HG03575 (cell line): ENCODE results near the gene FOLR2.
"Not testable (repeated sequence)": the region's sequence is repeated elsewhere in the genome, so short reads cannot be mapped to it uniquely, and the experiment has no call there.

Experiments used
- ATAC-seq: cut with Tn5 transposase; IDR thresholded peaks from one replicate; pipeline ENCODE4 v1.9.1; 2021; ENCODE audit not compliant: unreplicated experiment, insufficient number of reproducible peaks, low FRiP score; ENCODE audit errors: extremely low read depth

FOLR2 gene

DNA sequence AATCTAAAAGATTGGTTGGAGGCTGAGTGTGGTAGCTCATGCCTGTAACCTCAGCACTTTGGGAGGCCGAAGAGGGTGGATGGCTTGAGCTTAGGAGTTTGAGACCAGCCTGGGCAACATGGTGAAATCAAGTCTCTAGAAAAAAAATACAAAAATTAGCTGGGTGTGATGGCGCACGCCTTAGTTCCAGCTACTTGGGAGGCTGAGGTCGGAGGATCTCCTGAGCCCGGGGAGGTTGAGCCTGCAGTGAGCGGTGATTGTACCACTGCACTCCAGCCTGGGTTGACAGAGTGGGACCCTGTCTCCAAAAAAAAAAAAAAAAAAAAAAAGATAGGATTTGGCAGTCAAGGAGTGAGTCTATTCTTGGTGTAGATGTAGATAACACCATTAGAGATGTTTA lies 14.0 kb upstream of the FOLR2 start:
- ATAC-seq: no peak

DNA sequence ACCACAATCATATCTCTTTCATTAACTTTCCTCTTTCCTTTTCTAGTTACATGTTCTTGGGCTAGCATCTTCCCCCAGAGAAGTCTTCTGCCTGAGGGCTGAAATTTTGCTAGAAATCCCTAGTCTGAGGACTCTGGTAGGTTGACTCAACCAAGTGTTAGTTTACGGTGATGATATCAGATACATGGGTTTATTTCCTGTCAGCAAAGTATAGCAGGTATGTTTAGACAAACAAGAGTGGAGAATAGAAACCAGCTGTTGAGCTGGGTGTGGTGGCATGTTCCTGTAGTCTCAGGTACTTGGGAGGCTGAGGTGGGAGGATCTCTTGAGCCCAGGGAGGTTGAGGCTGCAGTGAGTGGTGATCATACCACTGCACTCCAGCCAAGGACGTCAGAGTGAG lies 13.4 kb upstream of the FOLR2 start:
- no peak for ATAC-seq

DNA sequence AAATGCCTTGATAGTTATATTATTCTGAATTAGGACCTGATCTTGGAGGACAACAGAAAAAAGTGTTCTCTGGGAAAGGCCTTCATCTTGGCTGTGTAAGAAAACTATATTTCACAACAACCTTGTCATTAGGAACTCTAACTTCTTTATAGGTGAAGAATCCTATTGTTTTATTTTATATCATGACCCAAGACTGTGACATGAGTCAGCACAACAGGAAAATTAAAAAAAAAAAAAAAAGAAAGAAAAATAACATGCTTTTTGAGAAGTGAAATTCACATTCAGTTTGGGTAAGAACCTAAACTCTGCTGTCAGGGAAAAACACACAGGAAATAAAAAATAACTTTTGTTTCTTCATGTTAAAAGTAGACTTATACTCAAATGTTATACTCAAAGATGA lies 11.7 kb upstream of the FOLR2 start:
- no peak for ATAC-seq

DNA sequence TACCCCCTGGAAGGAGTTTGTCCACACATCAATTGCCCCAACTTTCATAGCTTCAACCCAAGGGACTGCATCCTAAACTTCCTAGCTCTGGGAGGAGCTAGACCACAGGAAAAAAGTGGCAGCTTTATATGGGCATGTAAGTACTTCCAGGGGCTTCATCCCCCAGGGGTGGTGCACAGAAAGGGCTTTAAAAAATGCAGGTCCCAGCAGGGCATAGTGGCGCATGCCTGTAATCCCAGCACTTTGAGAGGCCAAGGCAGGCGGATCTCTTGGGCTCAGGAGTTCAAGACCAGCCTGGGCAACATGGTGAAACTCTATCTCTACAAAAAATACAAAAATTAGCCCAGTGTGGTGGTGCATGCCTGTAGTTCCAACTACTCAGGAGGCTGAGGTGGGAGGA lies 9.8 kb upstream of the FOLR2 start:
- not testable (repeated sequence) for ATAC-seq

DNA sequence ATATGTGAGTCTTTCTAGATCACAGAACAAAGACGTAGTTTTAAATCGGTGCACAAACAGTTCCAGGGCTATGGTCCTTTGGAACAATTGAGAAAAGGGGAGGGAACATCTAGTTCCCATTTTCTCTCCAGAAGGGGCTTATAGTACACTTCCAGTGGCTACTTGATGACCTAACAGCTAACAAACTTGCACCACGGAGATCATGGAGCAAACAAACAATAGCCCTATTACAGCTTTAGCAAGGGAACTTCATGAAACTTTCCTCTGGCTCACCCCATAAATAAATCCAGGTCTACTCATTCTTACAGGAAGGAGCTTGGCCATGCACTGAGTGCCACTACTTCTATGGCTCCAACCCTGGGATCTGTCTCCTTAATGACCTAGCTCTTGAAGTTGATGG lies 8.3 kb upstream of the FOLR2 start:
- ATAC-seq: no peak

DNA sequence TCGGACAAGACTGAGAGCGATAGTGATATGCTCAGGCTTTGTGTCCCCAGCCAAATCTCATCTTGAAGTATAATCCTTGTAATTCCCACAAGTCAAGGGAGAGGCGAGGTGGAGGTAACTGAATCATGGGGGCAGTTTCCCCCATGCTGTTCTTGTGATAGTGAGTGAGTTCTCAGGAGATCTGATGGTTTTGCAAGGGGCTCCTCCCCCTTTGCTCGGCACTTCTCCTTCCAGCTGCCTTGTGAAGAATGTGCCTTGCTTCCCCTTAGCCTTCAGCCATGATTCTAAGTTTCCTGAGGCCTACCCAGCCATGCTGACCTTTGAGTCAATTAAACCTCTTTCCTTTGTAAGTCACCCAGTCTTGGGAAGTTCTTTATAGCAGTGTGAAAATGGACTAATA lies 7.5 kb upstream of the FOLR2 start:
- no peak for ATAC-seq

DNA sequence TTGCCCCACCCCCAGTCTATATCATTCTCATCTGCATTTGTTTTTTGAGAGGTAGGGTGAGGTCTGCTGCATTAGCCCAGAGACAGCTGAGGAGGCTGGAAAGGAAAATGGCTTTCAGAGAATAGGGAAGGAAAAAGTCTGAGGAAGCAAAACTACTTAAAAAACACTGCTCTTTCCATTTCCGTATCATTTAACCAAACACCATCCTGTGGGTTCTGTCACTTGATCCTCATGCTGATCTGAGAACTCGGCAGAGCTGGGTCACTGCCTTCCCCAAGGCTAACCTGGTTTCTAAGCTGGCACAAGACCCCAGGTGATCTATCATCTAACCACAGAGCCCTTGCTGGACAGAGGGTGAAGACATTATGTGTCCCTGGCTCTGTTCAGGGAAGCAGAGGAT lies 1.2 kb downstream of the FOLR2 start:
- no peak for ATAC-seq

DNA sequence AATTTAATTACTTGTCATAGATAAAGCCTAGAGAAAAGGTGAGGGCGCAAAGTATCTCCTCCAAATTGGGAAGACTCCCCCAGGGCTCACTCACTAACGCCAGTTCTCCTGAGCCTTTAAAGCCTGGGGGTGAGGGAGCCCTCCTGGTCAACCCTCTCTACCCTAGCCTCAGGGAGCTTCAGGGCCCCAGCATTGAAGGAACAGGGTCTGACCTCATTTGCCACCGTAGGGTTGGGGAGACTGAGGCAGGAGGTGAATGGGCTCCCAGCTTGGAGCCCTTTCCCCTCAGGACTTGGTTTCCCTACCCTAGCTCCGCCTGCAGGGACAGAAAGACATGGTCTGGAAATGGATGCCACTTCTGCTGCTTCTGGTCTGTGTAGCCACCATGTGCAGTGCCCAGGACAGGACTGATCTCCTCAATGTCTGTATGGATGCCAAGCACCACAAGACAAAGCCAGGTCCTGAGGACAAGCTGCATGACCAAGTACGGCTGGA lies 1.7 kb downstream of the FOLR2 start:
- ATAC-seq: no peak

DNA sequence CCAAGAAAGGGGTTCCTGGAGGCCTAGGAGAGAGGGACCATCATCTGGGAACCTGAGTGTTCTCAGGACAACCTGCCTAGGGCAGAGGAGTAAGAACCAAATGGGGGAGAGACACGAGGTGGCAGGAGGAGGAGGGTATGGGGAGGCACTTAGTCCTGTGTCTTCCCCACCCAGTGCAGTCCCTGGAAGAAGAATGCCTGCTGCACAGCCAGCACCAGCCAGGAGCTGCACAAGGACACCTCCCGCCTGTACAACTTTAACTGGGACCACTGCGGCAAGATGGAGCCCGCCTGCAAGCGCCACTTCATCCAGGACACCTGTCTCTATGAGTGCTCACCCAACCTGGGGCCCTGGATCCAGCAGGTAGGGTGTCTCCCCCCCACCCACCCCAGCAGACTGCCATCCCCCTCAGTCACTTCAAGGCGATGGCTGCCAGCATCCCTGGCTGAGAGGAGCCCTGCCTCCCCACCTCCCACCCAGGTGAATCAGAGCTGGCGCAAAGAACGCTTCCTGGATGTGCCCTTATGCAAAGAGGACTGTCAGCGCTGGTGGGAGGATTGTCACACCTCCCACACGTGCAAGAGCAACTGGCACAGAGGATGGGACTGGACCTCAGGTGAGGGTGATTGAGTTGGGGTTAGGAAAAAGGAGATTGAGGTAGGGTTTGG lies 4.2 kb downstream of the FOLR2 start:
- ATAC-seq: no peak

DNA sequence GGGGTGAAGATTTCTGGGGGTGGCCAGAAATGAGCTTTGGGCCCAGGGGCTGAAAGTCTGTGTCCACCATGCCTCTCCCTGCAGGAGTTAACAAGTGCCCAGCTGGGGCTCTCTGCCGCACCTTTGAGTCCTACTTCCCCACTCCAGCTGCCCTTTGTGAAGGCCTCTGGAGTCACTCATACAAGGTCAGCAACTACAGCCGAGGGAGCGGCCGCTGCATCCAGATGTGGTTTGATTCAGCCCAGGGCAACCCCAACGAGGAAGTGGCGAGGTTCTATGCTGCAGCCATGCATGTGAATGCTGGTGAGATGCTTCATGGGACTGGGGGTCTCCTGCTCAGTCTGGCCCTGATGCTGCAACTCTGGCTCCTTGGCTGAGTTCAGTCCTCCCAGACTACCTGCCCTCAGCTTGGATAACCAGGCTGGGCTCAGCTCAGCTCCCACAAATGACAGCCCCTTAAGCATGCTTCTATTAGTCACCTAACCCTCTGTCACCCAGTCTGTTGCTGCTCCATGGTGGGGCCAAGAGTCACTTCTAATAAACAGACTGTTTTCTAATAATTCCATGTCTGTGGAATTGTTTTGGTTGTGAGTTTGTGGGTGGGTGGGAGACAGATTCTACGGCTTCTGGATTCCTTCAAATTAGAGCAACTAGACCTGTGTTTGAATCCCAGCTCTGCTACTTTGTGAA lies 4.9 kb downstream of the FOLR2 start:
- no peak for ATAC-seq

DNA sequence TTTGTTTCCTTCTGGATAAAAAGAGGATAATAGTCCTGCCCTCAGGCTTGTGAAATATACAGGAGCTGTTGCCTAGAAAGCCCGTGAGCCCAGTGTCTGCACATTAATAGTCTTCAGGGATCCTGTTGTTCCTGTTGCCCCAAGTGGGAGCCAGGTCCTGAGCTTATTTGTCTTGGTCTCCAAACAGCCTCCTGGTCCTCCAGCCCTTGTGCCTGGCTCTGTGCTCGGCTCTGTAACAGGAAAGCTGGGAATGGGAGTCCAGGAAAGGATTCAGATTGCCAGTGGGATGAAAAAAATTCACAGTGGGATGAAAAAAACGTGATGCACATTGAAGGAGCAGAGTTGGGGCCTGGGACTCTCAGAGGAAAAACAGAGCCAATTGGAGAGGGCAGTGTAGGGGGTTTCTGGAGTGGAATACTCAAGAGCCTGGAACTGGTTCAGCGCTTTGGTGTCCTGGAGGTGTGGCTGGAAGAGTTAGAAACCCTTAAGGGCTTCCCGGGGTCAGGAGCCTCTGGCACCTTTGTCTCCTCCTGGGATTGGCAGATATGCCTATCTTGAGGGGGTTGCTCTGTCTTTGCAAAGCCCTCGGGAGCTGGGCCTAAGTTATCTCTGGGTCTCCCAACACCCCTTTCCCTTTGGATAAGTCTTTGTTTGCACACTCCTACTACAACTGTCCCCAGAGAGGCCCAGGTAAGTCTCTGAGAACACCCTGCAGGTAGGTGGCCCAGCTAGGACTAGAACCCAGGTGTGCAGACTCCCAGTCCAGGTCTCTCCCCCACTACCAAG lies 5.7 kb downstream of the FOLR2 start:
- ATAC-seq: no peak

DNA sequence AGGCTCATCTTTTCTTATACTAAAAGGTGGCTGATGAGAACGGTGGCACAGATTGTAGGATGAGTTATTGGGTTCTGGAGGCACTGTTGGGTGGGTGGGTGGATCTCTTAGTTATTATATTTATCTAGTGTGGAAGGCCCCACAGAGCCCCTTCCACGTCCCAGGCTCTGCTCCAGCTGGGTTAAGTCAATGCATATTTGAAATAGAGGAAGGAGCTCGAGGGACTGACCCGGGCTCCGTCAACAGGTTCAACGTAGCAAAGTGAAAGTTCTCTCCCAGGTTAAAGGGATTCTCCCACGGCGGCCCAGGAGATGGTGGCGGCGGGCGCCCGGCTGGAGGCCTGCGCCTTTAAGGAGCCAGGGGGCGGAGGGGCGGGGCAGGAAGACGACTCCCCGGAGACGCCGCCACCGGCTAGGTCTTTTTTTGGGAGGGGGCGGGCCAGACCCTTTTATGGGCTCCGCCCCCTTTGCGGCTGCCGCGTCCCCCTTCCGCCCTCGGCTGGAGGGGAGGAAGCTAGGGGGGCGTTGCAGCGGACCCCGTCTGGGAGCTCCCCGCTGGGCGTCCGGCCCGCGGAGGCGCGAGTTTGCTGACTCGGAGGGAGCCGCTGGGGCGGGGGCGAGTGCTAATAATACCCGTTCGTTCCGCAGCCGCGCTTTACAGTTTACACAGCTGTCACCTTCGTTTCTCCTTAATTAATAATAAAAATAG lies 6.5 kb downstream of the FOLR2 start:
- peak; percentile 38 for ATAC-seq

DNA sequence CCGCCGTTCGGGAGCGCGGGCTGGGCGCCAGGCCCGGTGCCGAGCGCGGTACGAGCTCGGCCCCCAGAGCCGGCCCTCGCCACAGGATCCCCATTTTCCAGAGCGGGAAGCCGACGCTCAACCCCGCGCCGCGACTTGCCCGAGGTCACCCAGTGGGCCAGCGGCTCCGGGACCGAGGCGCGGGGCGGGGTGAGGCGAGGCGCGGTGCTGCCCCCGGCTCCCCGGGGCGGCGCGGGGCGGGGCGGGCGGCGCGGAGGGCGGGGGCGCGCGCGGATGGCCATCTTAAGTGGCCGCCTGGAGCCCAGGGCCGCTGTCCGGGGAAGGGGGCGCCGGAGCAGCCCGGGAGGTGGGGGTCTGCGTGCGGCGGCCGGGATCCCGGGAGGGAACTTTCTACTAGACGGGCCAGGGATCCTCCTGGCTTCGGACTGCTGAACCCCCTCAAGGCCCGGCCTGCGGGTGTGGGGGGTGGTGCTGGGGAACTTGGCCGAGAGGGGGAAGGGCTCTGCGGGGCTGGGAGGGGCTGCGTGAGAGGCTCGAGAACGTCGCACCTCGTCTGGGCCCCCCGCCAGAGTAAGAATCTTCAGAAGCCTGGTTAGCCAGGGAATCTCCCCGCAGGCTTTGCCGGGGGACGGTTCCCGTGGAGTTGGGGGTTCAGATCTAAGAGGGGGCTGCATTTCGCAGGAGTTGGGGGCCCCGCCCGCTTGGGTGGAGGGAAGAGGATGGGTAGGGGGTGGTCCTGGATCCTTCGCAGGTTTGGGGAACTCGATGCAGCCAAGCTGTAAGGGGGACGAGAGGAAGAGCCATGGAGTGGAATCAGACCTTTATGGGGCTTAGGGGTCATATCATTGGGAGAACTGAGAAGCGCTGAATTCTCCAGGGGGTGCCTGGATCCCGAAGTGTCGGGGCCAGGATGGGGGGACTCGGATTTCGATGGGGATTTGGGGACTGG lies 7.3 kb downstream of the FOLR2 start:
- ATAC-seq: peak; percentile 9

DNA sequence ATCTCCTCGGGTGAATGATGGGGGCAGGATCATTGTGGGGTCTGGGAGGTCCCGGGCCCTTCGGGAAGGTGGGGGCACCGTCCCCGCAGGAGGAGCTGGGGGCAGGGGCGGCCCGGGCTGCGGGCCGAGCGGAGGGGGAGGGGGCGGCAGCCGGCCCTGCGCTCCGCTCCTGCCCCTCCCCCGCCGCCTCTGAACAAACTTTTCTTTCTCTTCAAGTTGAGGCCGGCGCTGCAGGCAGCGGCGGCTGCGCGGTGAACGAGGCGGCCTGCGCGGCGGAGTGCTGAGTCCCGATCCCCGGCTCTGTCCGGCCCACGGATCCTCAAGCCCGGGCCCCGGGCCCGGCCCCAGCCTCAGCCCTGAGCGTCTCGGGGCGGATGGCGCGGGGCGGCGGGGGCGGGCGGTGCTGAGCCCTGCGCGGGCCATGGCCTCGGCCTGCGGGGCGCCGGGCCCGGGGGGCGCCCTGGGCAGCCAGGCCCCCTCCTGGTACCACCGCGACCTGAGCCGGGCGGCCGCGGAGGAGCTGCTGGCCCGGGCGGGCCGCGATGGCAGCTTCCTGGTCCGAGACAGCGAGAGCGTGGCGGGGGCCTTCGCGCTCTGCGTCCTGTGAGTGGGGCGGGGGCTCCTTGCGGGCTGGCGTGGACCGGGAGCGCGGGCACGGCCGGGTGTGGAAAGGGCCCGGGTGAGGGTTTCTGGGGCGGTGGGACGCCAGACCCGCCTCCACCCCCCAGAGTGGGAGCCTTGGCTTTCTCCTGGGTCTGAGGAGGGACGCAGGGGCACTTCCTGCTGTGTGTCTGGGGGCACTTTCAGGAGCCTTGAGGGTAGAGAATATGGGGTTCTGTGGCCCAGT lies 8.2 kb downstream of the FOLR2 start, which contains the start of gene INPPL1:
TSS of gene INPPL1 (plus strand) at position 204 of the 847 bp plus-strand sequence. CDS start at position 422, 218 bp downstream.
- no peak for ATAC-seq

DNA sequence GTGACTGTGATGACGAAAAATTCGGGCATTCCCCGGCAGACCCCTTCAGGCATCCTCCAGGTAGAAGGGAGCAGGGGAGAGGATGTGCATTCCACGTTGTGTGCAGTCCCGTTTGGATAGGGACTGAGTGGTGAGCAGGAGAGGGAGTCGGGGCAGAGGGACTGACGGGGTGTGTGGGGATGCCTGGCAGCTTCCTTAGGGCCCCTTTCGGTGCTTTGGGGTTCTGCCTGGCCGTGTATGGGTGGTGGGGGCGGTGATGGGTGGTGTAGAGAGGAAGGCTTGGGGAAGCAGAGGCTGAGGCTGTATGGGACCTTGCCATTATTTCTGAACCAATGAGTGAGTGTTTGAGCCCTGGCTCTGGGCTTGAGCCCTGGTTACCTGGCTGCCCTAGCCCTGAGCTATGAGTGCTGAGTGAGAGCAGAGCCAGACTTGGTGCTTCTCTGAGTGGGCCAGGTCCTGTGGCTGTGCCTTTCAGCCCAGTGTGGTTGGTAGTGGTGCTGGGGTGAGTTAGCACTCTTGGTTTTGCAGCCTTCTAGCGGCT lies 8.9 kb downstream of the FOLR2 start:
- ATAC-seq: no peak

DNA sequence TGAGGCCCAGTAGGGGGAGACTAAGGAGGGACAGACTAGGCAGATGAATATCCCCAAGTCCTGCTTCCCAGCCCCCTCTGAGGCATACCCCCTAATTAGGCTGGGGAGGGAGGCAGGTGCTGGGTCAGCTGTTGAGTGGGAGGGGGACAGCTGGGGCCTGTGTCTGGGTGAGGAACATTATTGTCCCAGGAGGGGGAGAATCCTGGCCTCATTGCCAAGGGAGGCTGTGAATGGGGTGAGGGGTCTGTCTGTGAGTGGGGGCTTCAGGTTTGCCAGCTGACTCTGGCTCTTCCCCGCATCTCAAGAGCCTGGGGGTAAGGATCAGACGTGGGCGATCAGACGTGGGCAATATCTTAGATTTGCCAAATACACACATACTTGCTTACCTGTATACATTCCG lies 10.1 kb downstream of the FOLR2 start:
- ATAC-seq: no peak
